Measurements from ENCODE around the gene CLSTN1. TPM values are rescaled to one million over a fixed set of nuclear protein-coding genes. Genes with fewer than 3 reads are reported as not detected.
"Not testable (repeated sequence)": the region's sequence is repeated elsewhere in the genome, so short reads cannot be mapped to it uniquely, and the experiment has no call there.

The CLSTN1 gene
- total and polyA plus RNA-seq, 11 donors = 37.6 to 79.4 (median 61.2) TPM

- Histone ChIP-seq H3K27me3 (no peaks in the 10 kb centered on the region), H3K36me3 (peaks cover 0 to 13% (median 3%) of the 10 kb centered on the region in 9 donors), H3K9me3 (no peaks in the 10 kb centered on the region), H3K4me3 (no peak overlapping the region), H3K4me1 (peaks cover 0 to 4% (median 0%) of the 10 kb centered on the region in 12 donors), H3K27ac (no peak overlapping the region)
- TF ChIP-seq POLR2A (IDR thresholded peaks at IDR 0.05) (no peak), CTCF (IDR thresholded peaks at IDR 0.05) (no peak)
- intact Hi-C loops (cut with DNase I) = no loop called here
- DNase-seq (no peak), ATAC-seq (no peak)
- 93 to 97% (median 95%) methylated on average over 15 of the region's 15 CpGs for WGBS, 4 donors
These were observed 56.9 kb downstream of the CLSTN1 start for GRCh38 chr1:9766759-9767442.

- H3K36me3 ChIP-seq = peaks cover 0 to 7% (median 0%) of the 10 kb centered on the region in 9 donors
- H3K27ac ChIP-seq = no peak overlapping the region
- DNase-seq = no peak
- peaks cover 0 to 7% (median 3%) of the 10 kb centered on the region in 12 donors for H3K4me1 ChIP-seq
- intact Hi-C loops (cut with DNase I) = no loop called here
- H3K27me3 ChIP-seq = no peaks in the 10 kb centered on the region
- 75 to 82% (median 78%) methylated on average over 3 of the region's 3 CpGs for whole genome bisulfite sequencing, 4 donors
- H3K4me3 ChIP-seq = no peak overlapping the region
- H3K9me3 ChIP-seq = no peaks in the 10 kb centered on the region
- no peak for ATAC-seq
- TF ChIP-seq POLR2A (IDR thresholded peaks at IDR 0.05) = no peak
- TF ChIP-seq CTCF (IDR thresholded peaks at IDR 0.05) = no peak
These were observed 59.2 kb downstream of the CLSTN1 start for GRCh38 chr1:9764550-9764949.

GRCh38 chr1:9763914-9764313 is 59.9 kb downstream of the CLSTN1 start:
- 77 to 81% (median 79%) methylated on average over 2 of the region's 2 CpGs for WGBS, 4 donors
- Histone ChIP-seq H3K36me3 (peaks cover 0 to 7% (median 0%) of the 10 kb centered on the region in 9 donors), H3K4me3 (no peak overlapping the region), H3K4me1 (peaks cover 0 to 12% (median 7%) of the 10 kb centered on the region in 12 donors), H3K27me3 (no peaks in the 10 kb centered on the region), H3K9me3 (no peaks in the 10 kb centered on the region), H3K27ac (no peak overlapping the region)
- DNase-seq = no peak
- no peak for TF ChIP-seq CTCF (IDR thresholded peaks at IDR 0.05)
- no peak for TF ChIP-seq POLR2A (IDR thresholded peaks at IDR 0.05)
- intact Hi-C loops (cut with DNase I) = no loop called here
- ATAC-seq = no peak

GRCh38 chr1:9762446-9762845 is 61.3 kb downstream of the CLSTN1 start:
- intact Hi-C loops (cut with DNase I); H3K27ac ChIP-seq; H3K27me3 ChIP-seq; DNase-seq; H3K4me3 ChIP-seq; H3K9me3 ChIP-seq; H3K36me3 ChIP-seq; ATAC-seq: not testable (repeated sequence)
- WGBS, 4 donors = 92 to 98% (median 97%) methylated on average over 25 of the region's 25 CpGs
- H3K4me1 ChIP-seq = peaks cover 0 to 17% (median 10%) of the 10 kb centered on the region in 12 donors

GRCh38 chr1:9761855-9762254 is 61.9 kb downstream of the CLSTN1 start:
- intact Hi-C loops (cut with DNase I) = no loop called here
- WGBS, 4 donors = 80 to 89% (median 85%) methylated on average over 9 of the region's 9 CpGs

More at GRCh38 chr1:9761855-9762254, 61.9 kb downstream of the CLSTN1 start:
- Histone ChIP-seq H3K27ac (no peak overlapping the region), H3K9me3 (no peaks in the 10 kb centered on the region), H3K27me3 (no peaks in the 10 kb centered on the region), H3K4me1 (peaks cover 0 to 17% (median 10%) of the 10 kb centered on the region in 12 donors), H3K36me3 (peaks cover 0 to 7% (median 0%) of the 10 kb centered on the region in 9 donors), H3K4me3 (no peak overlapping the region)
- DNase-seq (no peak), ATAC-seq (no peak)
- TF ChIP-seq CTCF (IDR thresholded peaks at IDR 0.05) (no peak), POLR2A (IDR thresholded peaks at IDR 0.05) (no peak)
